ENCODE data around the gene TLR10. TPM values are rescaled to one million over a fixed set of nuclear protein-coding genes. Genes with fewer than 3 reads are reported as not detected.

Gene TLR10
- total and polyA plus RNA-seq, 2 of the 13 experiments (the other 11 are each of a cell fraction or from before 2014, with no cell fraction given) = not detected

DNA sequence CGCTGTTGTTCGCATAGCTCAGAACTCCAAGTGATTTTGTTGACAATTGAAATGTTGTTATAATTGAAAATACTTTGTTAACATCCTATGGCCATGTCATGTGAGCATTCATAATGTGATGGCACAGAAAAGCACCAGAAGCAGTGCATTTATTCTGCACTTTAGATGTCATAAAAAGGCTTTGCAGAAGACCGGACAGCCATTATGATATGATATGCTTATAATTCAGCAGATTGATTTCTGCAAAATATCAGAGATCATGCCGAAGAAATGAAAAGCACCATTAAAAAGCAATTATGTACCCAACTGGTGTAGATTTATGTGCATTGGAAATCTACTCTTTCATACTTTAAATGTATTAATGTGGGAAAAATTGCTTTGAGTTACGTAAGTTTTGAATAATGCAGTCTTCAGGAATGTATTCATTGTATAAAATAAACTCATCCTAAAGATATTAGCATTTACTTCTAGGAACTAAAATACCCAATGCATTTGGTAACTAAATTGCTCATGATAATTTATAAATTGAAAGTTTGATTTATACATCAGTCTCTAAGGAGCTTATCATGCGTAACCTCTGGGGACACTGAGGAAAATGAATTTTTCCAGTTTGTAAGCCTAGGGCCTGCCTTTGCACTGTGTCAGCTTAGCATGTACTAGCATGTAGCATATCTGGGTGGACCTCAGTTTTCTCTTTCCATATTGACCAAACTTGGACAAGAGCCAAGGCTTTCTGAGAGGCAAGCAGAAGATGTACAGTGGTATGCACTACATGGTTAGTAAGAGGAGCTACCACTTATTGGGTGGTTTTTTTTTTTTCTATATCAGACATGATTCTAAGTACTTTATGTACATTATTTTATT is 43.6 kb downstream of the TLR10 start (continued):
- TF ChIP-seq, protein P1, sequence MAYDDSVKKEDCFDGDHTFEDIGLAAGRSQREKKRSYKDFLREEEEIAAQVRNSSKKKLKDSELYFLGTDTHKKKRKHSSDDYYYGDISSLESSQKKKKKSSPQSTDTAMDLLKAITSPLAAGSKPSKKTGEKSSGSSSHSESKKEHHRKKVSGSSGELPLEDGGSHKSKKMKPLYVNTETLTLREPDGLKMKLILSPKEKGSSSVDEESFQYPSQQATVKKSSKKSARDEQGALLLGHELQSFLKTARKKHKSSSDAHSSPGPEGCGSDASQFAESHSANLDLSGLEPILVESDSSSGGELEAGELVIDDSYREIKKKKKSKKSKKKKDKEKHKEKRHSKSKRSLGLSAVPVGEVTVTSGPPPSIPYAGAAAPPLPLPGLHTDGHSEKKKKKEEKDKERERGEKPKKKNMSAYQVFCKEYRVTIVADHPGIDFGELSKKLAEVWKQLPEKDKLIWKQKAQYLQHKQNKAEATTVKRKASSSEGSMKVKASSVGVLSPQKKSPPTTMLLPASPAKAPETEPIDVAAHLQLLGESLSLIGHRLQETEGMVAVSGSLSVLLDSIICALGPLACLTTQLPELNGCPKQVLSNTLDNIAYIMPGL (CRISPR knock-in tag; IDR thresholded peaks at IDR 0.05; ENCODE audit: borderline replicate concordance in 1 of 2, low read depth in 1 of 2) = no peak
- TF ChIP-seq MEIS1 (CRISPR knock-in tag; IDR thresholded peaks at IDR 0.05; ENCODE audit: borderline replicate concordance) (no peak), ZNF839 (CRISPR knock-in tag; IDR thresholded peaks at IDR 0.05; ENCODE audit: borderline replicate concordance) (no peak), TBL1XR1 (IDR thresholded peaks at IDR 0.05; ENCODE audit: borderline replicate concordance, low read length, partially characterized antibody) (no peak)
- TF ChIP-seq, protein P2, sequence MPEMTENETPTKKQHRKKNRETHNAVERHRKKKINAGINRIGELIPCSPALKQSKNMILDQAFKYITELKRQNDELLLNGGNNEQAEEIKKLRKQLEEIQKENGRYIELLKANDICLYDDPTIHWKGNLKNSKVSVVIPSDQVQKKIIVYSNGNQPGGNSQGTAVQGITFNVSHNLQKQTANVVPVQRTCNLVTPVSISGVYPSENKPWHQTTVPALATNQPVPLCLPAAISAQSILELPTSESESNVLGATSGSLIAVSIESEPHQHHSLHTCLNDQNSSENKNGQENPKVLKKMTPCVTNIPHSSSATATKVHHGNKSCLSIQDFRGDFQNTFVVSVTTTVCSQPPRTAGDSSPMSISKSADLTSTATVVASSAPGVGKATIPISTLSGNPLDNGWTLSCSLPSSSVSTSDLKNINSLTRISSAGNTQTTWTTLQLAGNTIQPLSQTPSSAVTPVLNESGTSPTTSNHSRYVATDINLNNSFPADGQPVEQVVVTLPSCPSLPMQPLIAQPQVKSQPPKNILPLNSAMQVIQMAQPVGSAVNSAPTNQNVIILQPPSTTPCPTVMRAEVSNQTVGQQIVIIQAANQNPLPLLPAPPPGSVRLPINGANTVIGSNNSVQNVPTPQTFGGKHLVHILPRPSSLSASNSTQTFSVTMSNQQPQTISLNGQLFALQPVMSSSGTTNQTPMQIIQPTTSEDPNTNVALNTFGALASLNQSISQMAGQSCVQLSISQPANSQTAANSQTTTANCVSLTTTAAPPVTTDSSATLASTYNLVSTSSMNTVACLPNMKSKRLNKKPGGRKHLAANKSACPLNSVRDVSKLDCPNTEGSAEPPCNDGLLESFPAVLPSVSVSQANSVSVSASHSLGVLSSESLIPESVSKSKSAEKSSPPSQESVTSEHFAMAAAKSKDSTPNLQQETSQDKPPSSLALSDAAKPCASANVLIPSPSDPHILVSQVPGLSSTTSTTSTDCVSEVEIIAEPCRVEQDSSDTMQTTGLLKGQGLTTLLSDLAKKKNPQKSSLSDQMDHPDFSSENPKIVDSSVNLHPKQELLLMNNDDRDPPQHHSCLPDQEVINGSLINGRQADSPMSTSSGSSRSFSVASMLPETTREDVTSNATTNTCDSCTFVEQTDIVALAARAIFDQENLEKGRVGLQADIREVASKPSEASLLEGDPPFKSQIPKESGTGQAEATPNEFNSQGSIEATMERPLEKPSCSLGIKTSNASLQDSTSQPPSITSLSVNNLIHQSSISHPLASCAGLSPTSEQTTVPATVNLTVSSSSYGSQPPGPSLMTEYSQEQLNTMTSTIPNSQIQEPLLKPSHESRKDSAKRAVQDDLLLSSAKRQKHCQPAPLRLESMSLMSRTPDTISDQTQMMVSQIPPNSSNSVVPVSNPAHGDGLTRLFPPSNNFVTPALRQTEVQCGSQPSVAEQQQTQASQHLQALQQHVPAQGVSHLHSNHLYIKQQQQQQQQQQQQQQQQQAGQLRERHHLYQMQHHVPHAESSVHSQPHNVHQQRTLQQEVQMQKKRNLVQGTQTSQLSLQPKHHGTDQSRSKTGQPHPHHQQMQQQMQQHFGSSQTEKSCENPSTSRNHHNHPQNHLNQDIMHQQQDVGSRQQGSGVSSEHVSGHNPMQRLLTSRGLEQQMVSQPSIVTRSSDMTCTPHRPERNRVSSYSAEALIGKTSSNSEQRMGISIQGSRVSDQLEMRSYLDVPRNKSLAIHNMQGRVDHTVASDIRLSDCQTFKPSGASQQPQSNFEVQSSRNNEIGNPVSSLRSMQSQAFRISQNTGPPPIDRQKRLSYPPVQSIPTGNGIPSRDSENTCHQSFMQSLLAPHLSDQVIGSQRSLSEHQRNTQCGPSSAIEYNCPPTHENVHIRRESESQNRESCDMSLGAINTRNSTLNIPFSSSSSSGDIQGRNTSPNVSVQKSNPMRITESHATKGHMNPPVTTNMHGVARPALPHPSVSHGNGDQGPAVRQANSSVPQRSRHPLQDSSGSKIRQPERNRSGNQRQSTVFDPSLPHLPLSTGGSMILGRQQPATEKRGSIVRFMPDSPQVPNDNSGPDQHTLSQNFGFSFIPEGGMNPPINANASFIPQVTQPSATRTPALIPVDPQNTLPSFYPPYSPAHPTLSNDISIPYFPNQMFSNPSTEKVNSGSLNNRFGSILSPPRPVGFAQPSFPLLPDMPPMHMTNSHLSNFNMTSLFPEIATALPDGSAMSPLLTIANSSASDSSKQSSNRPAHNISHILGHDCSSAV (CRISPR knock-in tag; IDR thresholded peaks at IDR 0.05; ENCODE audit: borderline replicate concordance) = no peak
